GM18909 (cell line): ENCODE results near the gene ZNF32.

Source experiments
- ATAC-seq: cut with Tn5 transposase; IDR thresholded peaks from one replicate; pipeline ENCODE4 v1.9.1; 2021; ENCODE audit warnings: mild to moderate bottlenecking; ENCODE audit not compliant: unreplicated experiment, poor library complexity

Gene ZNF32, protein sequence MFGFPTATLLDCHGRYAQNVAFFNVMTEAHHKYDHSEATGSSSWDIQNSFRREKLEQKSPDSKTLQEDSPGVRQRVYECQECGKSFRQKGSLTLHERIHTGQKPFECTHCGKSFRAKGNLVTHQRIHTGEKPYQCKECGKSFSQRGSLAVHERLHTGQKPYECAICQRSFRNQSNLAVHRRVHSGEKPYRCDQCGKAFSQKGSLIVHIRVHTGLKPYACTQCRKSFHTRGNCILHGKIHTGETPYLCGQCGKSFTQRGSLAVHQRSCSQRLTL

DNA sequence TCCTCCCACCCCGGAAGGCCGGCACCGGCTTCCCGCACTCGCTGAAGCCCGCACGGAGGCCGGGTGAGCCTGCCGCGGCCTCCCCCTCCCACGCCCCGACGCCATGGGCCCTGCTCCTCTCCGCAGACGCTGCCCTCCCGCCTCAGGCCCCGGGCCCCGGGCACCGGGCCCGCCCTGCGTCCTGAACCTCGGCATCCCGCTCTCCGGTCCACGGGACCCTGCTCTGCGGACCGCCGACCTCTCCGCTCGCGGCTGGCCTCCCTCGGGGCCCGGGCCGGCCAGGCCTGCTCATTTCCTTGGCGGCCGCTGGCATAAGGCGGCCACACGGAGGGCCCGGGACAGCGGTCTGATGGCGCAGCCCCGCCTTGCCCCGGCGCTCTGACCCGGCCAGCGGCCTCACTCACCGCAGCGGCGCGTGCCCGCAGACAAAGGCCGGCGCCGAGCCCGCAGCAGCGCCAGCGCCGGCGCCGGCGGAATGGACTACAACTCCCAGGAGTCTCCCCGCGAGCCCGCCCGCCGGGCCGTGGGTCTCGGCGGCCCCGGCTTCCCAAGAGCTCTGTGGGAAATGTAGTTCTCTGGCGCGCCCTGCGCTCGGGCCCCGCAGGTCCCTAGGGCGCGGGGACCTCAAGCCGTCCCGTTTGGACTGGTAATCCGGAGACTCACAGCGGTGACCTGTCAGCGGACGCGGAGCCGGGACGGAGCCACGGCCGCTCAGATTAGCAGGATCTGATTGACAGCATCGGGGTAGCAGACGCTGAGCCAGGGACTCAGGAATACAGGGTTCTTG lies at the start of gene ZNF32:
TSS of gene ZNF32 (minus strand) at position 484 of the 787 bp plus-strand sequence. CDS start 2,748 bp downstream, outside the sequence.
- peak; percentile 99 for ATAC-seq

DNA sequence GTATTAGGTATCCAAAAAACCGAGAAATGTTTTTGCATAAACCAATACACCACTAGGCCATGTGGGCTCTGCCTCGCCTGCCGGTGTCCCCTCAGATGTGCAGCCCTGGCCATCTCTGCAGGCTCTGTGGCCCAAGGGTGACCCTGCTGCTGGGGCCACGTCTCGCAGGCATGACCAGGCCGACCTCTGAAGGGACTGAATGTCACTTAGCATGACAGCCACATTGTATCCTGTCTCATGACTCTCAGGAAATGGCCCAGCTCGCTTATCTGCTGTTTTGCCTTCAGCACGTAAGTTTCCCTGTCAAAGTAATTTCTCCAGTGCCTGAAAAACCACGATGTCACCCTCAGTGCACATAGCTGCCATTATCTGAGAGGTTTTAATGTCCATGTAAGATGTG lies 49.5 kb upstream of the ZNF32 start:
- no peak for ATAC-seq

- ATAC-seq = no peak
Measured at GRCh38 chr10:43696909-43697483, 48.3 kb upstream of the ZNF32 start.

- ATAC-seq = no peak
Measured at GRCh38 chr10:43695730-43696129, 47.0 kb upstream of the ZNF32 start.

- no peak for ATAC-seq
Measured at GRCh38 chr10:43695321-43695720, 46.6 kb upstream of the ZNF32 start.

- ATAC-seq = no peak
Measured at GRCh38 chr10:43694526-43694925, 45.8 kb upstream of the ZNF32 start.

DNA sequence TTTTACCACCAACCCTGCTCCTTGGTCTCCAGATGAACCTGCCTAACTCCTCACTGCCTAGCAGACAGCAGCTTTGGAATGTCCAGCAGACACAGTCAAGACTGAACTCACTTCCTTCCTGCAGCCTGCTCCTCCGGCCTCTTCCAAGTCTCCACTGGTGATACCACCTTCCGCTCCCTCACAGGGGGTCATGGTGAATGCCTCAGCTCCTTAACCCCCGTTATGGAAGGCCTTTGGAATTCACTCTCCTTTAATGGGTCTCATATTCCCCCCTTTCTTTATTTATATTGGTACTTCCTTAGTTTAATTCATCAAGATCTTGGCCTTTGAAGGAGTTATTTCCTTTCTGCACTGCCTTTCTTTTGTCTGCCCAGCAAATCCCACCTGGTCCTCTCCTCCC lies 44.9 kb upstream of the ZNF32 start:
- ATAC-seq = no peak

- ATAC-seq = no peak
Measured at GRCh38 chr10:43692051-43692825, 43.6 kb upstream of the ZNF32 start.

GRCh38 chr10:43691485-43691884 lies 42.8 kb upstream of the ZNF32 start:
- no peak for ATAC-seq

DNA sequence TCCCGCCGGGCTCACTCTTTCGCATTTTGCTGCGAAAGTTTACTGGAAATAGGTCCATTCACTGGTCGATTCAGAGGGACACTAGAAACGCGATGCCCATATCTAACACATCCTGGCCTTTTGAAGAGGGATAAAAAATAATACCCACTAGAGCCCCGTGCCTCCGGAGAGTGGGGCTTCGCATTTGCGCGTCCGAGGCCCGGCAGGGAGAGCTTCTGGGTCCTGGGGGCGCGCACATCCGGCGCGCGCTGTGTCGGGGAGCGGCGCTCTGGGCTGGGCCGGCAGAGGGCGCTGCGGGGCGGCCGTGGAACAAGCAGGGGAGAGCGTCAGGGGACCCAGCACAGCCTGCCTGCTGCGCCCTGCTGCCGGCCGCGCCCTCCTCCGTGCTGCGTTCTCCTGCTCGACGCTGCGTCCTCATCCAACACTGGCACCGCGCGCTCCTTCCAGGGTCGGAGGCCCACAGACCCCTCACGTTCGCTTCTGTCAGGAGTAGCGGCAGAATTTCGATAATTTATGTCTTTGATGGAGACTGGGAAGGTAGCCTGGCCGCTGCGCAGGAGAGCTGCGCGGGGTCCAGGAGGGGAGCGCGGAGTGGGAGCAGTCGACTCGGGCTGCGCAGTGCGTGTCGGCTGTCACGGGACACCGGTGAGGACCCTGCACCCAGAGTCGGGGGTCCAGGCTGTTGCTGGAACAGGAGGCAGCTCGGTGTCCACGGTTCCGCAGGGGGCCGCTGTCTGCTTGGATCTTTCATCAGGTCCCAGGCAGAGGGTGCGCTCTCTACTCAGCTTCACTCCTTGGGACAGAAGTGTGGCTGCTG lies 41.5 kb upstream of the ZNF32 start:
- ATAC-seq = peak; percentile 98

DNA sequence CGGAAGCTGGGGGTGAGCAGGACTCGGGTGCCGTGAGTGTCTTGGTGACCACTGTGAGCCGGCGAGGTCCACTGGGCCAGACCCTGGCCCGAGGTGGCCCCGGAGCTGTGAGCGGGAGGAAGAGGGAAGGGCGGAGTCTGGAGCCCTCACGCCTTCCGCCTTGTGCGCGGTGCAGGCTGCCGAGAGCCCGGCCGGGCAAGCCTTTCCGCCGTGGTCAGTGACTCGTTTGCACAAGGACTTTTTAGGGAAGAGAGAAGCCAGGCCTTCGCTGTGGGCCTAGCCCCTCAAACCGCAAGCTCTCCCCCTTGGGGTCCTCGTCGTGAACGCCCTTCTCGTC lies 40.9 kb upstream of the ZNF32 start:
- peak; percentile 56 for ATAC-seq

DNA sequence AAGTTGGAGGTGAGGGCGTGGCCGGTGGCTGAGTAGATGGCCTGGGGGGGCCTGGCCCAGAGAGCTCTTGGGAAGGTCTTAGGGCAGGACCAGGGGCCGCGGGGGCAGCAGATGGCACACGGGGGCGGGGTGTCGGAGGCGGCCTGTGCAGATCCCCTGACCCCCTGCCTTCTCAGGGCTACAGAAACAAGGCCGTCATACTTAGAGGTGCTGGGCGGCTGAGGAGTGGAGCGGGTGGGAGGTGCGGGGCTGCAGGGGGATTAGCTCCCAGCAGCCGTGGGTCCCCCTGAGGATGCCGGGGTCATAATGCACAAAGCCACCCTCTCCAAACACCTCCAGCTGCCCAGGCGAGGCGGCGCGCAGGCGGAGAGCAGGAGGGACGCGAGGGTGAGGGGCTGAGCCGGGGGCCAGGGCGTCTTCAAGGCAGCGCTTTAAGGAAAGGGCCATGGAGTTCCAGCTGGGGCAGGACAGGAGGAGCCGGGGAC lies 40.4 kb upstream of the ZNF32 start:
- ATAC-seq = no peak

GRCh38 chr10:43688348-43688892 lies 39.7 kb upstream of the ZNF32 start:
- no peak for ATAC-seq

GRCh38 chr10:43687373-43687772 lies 38.7 kb upstream of the ZNF32 start:
- no peak for ATAC-seq

DNA sequence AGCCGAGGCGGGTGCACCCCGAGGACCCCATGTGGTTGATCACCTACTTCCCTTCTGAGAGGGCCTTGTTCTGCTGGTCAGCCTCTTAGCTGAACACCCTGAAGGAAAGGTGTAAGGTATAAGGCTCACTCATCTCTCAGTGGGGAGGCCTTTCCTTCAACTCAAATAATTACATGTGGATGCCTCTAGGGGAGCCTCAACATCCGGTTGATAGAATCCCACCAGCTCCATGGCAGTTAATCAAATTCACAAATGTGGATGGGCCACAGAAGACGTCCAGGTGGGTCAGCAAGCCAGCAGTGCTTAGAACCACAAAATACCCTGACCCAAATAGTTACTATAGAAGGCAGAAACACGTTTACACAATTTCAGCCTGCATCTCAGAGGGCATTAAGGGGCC lies 37.7 kb upstream of the ZNF32 start:
- no peak for ATAC-seq

DNA sequence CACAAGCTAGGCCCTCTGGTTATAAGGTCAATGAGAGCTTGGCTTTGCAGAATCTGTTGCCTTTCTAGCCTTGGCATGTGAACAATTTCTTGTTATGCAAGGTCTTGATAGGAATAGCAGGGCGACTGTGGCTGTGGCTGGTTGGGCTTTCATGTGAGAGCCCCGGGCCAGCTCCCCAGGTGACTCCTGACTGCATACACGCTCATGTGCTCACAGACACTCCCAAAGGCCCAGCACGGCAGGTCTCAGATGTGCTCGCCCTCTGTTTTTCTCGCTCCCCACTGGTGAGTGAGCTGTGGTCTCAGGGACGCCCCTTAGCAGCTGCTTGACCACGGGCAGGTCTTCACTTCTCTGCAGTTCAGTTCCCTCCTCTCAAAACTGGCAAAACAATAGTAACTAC lies 37.1 kb upstream of the ZNF32 start:
- no peak for ATAC-seq

- no peak for ATAC-seq
Measured at GRCh38 chr10:43684292-43684559, 35.5 kb upstream of the ZNF32 start.

DNA sequence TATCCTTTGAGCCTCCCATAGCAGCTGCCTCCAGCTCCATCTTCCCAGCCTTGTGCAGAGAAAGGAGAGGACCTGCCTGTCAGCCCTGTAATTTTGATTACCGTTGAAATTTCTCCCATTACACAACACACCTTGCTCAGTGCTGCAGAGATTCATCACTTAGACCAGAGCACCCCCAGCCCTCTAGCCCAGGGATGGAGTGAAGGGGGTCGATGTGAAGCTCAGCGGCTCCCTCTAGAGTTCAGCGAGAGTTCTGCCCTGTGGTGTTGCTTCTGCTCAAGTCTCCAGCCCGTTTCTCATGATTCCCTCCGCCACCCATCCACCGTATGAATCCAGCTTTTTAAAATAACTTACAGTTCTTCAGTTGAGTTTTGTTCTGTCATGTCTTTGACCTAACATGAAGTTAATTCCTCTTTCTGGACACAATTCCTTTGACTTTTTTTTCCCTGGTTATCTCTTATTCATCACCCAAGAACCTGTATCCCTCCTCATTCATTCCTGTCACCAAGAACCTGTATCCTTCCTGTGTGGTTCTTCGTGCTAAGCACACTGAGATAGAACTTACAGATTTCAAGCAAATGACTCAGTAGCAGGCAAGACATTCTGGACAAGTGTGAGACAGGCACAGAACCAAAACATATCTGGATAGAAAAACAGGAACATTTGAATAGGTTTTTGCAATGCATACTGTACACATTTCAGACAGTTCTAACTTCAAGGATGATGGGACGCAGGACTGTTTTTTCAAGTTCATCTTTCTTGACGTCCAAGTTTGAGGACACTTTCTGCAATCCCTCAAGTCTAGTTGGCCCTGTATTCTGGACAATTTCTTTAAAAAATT lies 35.0 kb upstream of the ZNF32 start:
- ATAC-seq = no peak

DNA sequence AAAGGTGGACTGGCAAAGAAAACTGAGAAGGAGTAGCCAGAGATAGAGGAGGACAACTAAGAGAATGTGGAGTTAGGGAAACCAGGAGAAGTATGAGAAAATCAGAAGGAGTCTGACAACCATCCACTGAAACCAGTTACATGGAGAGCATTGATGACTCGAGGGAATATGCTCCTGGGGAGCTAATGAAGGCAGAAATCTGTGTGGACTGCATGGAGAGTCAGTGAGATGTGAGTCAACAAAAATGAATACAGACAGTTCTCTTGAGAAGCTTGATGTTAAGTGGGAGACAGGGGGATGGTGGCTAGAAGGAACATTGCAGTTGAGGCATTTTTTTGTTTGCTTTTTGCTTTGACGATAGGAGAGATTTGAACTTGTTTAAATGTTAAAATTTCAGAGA lies 34.3 kb upstream of the ZNF32 start:
- ATAC-seq = no peak
